HG02588 (cell line): Measurements from ENCODE around the gene BAX.

ENCODE experiments used
- ATAC-seq: cut with Tn5 transposase; IDR thresholded peaks from one replicate; pipeline ENCODE4 v1.9.1; 2021; ENCODE audit warnings: mild to moderate bottlenecking, moderate library complexity; ENCODE audit not compliant: unreplicated experiment

Gene BAX

DNA sequence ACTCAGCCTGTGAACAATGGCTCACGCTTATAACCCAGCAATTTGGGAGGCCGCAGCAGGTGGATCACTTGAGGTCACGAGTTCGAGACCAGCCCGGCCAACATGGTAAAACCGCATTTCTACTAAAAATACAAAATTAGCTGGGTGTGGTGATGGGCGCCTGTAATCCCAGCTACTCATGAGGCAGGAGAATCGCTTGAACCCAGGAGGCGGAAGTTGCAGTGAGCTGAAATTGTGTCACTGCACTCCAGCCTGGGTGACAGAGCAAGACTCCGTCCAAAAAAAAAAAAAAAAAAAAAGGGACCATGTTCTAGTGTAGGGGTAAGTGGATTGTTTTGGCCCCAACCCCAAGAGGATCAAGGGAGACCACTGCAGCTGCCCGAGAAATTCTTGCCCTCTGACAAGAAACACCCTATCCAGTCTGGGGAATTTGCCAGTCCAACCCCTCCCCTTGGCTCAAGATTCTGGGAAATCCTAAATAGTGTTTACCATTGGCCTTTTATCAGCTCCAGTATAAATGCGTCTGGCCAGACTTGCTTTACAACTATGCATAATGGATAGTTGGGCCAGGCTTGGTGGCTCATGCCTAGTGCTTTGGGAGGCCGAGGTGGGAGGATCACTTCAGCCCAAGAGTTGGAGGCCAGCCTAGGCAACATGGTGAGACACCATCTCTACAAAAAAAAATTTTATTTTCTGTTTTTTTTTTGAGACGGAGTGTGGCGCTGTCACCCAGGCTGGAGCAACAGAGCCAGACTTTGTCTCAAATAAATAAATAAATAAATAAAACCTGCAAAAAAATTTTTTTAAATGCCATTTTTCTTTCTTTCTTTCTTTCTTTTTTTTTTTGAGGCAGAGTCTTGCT is 26.3 kb upstream of the BAX start:
- ATAC-seq, result no peak

DNA sequence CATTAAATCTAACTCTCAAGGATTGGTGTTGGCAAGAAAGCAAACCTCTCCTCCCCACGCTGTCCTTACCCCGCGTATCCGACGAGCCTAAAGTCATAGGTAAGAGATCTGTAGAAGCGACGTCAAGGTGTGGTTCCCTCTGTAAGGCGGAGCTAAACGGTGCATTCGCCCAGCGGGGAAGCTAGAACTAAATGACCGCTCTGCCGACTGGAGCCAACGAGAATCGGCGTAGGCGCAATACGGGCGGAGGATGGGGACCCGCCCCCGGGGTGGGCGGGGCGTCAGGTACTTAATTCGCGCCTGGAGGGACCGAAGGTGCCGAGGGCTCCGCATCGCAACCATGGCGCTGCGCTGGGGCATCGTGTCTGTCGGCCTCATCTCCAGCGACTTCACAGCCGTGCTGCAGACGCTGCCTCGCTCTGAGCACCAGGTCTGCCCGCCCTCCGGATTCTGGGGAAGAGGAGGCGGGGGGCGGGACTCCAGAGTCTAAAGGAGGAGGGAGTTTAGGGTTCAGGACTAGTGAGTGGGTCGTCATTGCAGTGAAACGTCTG is 21.2 kb upstream of the BAX start, which contains the start of gene DHDH:
Gene DHDH, plus strand, starts transcription at position 318 of the 551 bp plus-strand sequence. Its CDS starts 23 bp downstream, at position 341.
- ATAC-seq, result no peak

DNA sequence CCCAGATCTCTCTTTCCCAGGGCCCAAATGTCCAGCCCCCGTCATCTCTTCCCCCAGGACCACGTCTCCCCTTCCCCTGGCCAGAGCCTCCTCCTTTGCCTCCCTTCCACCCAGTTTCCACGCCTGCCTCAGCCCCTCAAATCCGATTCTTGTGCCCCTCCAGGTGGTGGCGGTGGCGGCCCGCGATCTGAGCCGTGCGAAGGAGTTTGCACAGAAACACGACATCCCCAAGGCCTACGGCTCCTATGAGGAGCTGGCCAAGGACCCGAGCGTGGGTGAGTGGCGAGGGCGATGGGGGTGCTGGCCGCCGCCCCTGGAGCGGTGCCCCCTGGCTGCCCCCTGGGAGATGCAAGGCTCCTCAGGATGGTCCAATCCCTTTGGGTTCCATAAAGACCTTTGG is 19.8 kb upstream of the BAX start:
- ATAC-seq, result no peak

DNA sequence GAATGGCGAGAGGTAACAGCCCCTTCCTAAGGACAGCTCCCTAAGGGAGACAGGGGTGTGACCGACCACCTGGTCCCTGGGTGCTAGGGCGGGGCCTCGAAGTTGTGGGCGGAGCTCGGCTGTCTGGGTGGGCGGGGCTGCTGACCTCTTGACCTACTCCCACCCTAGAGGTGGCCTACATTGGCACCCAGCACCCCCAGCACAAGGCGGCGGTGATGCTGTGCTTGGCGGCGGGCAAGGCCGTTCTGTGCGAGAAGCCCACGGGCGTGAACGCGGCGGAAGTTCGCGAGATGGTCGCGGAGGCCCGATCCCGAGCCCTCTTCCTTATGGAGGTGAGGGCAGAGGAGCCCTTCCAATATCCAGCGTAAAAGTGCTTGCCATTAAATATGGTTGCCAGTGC is 18.8 kb upstream of the BAX start:
- ATAC-seq, result no peak

DNA sequence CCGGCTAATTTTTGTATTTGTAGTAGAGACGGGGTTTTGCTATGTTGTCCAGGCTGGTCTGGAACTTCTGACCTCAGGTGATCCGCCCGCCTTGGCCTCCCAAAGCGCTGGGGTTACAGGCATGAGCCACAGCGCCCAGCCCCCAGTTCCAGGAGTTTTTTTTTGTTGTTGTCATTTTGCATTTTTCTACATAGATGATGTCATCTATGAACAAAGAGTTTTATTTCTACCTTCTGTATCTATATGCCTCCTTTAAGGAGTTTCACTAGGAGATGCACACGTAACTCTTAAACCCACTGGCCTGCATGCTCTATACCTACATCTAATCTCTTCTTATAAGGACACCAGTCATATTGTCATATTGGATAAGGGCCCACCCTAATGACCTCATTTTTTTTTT is 16.4 kb upstream of the BAX start:
- ATAC-seq, result no peak

DNA sequence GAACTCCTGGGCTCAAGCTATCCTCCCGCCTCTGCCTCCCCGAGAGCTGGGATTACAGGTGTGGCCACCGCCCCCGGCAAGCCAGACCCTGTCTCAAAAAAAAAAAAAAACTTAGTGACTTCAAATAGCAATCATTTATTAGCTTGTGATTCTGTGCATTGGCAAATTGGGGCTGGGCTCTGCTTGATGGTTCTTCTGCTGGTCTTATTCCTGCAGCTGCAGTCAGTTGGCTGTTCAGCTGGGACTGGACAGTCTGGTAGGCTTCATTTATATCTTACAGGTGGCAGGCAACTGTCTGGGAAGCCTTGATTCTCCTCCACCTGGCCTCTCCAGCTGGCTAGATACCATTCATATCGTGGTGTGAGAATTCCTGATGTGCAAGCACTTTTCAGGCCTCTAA is 13.8 kb upstream of the BAX start:
- no peak for ATAC-seq

DNA sequence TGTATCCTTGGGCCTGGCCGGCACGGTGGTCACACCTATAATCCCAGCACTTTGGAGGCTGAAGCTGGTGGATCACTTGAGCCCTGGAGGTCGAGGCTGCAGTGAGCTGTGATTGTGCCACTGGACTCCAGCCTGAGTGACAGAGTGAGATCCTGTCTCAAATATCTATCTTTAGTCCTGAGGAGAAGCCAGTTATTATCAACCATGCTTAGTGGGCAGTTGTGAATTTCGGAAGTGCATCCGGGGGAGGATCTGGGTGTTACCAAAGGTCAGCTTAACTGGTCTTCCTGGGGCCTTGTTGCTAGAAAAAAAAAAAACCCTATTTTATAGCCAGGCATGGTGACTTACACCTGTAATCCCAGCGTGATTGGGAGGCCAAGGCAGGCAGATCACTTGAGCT is 11.6 kb upstream of the BAX start:
- no peak for ATAC-seq

DNA sequence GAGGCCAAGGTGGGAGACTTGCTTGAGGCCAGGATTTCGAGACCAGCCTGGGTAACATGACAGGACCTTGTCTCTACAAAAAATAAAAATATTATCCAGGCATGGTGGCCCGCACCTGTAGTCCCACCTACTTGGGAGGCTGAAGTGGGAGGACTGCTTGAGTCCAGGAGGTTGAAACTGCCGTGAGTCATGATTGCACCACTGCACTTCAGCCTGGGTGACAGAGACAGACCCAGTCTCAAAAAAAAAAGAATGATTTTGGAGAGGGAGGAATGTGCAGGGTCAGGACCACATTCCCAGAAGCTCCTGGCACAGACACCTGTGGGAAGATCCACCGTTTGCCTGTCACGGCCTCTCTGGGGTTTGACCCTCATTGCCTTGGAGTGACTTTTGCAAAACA is 9.3 kb upstream of the BAX start:
- no peak for ATAC-seq

DNA sequence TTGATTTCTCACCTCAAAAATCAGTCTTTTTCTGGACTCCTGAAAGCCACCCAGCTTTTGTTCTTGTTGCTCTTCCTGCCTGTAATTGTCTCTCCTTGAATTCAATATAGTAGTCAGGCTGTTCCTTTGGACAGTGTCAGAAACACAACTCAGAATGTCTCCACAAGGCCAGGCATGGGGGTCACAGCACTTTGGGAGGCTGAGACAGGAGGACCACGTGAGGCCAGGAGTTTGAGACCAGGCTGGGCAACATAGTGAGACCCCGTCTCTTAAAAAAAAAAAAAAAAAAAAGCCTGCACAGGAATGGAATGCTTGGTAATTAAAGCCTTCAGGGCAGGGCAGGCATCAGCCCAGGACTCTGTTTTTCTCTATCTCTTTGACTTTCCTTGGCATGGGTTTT is 8.9 kb upstream of the BAX start:
- no peak for ATAC-seq

DNA sequence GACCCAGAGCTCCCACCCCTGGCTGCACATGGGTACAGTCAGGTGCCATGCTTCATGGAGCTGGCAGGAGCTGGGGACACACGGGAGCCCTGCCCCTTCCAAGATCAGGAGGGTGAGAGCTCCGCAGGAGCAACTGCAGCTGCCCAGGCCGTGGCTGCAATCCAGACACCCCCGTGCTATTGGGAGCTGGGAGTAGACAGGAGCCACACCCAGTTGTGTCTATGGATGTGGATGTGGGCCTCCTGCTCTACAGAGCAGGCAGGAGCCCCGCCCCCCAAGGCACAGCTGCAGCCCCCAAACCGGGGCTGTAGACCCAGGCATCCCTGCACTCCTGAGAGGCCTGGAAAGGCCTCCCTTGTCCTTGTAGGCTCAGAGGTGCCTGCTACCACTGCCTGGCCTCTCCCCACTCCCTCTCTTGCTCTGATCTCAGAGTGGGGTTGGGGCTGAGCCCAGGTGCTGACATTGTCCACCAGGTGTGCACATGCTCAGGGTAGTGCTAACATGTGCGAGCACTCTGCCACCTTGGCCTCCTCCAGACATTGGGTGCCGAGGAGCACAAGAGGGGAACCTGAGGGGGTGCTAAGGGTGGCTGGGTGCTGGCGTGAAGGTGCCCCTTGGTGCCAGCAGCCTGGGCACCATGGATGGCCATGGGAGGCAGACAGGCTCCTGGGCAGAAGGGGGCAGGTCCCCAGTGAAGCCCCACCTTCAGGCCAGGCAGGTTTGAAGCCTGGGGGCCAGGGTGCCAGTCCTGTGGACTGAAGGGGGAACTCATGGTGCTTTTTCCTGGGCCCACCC is 8.0 kb upstream of the BAX start:
- no peak for ATAC-seq

DNA sequence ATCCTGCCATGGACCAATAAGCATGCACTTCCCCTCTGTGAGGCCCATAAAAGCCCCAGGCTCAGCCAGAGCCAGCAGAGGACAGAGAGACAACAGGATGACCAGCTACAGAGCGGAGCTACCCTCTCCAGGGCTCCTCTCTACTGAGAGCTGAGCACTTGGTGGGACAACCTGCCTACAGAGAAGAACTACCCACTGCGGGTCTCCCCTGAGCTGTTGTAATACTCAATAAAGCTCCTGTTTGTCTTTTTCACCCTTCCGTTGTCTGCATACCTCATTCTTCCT is 7.5 kb upstream of the BAX start:
- ATAC-seq, result no peak

DNA sequence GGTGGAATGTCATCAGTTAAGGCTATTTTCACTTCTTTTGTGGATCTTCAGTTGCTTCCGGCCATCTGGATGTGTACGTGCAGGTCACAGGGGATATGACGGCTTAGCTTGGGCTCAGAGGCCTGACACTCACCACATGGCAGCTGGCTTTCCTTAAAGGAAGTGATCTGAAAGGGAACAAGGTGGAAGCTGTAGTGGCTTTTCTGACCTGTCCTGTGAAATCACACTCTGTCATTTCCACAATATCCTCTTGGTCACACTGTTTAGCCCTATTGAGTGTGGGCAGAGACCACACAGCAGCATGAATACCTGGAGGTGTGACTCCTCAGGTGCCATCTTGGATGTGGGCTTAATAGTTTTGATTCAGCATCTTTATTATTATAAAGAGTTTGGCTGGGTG is 4.5 kb upstream of the BAX start:
- ATAC-seq, result no peak

DNA sequence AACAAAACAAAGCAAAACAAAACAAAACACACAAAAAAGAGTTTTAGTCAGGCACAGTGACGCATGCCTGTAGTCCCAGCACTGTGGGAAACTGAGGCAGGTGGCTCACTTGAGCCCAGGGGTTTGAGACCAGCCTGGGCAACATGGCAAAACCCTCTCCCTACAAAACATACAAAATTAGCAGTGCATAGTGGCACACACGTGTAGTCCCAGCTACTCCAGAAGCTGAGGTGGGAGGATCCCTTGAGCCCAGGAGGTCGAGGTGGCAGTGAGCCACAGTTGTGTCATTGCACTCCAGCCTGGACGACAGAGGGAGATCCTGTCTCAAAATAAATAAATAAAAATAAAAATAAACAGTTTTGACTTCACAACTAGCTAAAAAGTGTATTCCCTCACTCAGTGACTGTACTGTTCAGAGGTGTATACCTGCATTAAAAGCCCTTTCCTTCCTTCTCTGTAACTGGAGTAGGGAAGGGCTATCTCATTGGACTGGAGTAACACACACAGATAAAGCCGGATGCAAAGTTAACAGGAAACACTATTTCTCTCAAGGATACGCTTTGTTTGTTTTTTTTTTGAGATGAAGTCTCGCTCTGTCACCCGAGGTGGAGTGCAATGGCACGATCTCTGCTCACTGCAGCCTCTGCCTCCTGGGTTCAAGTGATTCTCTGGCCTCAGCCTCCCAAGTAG is 3.7 kb upstream of the BAX start:
- ATAC-seq, result no peak

DNA sequence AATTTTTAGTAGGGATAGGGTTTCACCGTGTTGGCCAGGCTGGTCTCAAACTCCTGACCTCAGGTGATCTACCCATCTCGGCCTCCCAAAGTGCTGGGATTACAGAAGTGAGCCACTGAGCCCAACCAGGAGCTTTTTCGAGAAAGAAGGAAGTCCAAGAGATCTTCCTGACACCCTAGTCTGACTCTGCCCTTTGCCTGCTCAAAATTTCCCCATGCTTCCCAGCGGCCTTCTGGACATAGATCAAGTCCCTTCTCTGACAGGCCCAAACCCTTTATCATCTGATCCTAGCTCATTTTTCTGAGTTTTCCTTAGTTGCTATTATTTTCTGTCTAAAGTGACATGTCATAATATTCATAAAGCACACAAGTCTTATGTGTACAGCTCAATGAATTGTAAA is 1.5 kb upstream of the BAX start:
- ATAC-seq, result no peak

DNA sequence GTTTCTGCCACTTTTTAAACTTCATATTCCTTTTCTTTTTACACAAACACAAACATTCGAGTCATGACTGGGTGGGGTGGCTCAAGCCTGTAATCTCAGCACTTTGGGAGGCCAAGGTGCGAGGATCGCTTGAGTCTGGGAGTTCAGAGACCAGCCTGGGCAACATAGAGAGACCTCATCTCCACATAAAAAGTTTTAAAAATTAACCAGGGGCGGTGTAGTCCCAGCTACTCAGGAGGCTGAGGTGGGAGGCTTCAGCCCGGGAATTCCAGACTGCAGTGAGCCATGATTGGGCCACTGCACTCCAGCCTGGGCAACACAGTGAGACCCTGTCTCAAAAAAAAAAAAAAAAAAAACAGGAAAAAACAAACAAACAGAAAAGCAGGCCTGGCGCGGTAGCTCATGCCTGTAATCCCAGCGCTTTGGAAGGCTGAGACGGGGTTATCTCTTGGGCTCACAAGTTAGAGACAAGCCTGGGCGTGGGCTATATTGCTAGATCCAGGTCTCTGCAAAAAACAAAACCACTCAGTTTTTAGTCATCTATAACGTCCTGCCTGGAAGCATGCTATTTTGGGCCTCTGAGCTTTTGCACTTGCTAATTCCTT is 583 bp upstream of the BAX start:
- no peak for ATAC-seq

DNA sequence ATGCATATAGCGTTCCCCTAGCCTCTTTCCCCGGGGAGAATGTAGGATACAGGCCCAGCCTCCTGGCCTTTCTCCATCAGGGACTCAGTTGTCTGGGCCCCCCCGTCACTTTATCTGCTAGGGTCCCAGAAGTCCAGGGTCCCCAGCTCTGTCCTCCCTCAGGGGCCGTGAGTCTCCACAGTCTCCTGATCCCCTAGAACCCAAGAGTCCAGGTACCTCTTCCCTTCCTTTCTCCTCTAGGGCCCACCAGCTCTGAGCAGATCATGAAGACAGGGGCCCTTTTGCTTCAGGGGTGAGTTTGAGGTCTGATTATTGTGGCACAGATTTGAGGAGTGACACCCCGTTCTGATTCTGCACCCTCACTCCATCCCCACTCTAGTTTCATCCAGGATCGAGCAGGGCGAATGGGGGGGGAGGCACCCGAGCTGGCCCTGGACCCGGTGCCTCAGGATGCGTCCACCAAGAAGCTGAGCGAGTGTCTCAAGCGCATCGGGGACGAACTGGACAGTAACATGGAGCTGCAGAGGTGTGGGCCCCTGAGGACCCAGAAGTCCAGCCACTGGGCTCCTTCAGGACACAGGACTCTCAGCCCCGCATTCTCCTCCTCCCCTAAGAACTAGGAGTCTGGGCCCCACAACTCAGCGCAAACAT is 758 bp downstream of the BAX start:
- no peak for ATAC-seq

DNA sequence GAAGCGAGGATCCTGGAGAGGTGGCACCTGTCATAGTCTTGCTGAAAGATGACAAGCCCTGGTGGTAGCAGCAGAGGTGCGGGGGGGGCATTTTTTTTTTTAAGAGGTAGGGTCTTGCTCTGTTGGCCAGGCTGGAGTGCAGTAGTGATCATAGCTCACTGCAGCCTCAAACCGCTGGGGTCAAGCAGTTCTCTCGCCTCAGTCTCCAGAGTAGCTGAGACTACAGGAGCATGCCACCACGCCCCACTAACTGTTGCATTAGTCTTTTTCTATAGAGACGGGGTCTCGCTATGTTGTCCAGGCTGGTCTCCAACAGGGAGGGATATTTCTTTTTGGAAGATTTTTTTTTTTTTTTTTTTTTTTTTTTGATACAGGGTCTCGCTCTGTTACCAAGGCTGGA is 3.3 kb downstream of the BAX start:
- ATAC-seq, result no peak

DNA sequence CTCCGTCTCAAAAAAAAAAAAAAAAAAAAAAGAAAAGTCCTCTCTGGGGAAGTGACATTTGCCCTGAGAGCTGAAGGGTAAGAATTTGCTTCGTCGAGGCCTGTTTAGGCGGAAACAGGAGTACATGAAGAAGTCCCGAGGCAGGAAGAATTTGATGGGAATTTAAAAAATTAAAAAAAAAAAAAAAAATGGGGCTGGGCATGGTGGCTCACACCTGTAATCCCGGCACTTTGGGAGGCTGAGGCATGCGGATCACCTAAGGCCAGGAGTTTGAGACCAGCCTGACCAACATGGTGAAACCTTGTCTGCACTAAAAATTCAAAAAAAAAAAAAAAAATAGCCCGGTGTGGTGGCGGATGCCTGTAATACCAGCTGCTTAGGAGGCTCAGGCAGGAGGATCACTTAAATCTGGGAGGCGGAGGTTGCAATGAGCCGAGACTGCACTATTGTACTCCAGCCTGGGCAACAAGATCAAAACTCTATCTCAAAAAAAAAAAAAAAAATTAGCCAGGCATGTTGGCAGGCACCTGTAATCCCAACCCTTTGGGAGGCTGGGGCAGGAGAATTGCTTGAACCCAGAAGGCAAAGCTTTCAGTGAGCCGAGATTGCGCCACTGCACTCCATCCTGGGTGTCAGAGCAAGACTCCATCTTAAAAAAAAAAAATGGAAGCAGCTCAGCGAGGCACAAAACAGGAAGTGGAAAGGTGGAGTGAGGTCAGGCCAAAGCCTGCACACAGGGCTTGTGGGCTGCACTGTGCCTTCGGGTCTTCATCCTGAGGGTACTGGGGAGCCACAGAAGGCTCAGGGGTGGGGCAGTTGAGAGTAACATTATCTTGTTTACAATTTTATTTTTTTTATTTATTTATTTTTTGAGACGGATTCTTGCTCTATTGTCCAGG is 4.9 kb downstream of the BAX start:
- no peak for ATAC-seq

DNA sequence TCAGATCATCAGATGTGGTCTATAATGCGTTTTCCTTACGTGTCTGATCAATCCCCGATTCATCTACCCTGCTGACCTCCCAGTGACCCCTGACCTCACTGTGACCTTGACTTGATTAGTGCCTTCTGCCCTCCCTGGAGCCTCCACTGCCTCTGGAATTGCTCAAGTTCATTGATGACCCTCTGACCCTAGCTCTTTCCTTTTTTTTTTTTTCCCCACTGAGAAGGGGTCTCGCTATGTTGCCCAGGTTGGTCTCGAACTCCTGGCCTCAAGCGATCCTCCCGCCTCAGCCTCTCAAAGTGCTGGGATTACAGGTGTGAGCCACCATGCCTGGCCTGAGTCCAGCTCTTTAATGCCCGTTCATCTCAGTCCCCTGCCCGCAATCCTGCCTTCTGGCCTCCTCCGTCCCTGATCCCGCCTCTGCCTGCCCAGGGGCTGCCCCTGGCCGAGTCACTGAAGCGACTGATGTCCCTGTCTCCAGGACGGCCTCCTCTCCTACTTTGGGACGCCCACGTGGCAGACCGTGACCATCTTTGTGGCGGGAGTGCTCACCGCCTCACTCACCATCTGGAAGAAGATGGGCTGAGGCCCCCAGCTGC is 6.5 kb downstream of the BAX start:
- ATAC-seq, result no peak
